Dermis blood vessel endothelial cell (primary cell): ENCODE measurements around the gene SMNDC1. TPM values are rescaled to one million over a fixed set of nuclear protein-coding genes. Genes with fewer than 3 reads are reported as not detected.
A peak's percentile ranks its signal among the peaks of the same experiment; 100 is the strongest.
"Not testable (repeated sequence)": the region's sequence is repeated elsewhere in the genome, so short reads cannot be mapped to it uniquely, and the experiment has no call there.

Experiments used
- DNase-seq: peaks from one replicate; pipeline ENCODE4 v3.0.0; 2010
- total RNA-seq: library from RNA; depleted of rRNA; stranded (reverse); fragments of >200 nt; gene quantifications from 2 replicates; pipeline ENCODE4 v1.2.3, GENCODE V29; 2014

SMNDC1 gene
- 11.9 and 14.4 TPM in 2 replicates for total RNA-seq

GRCh38 chr10:110304780-110305421, at the start of gene SMNDC1:
Gene SMNDC1, minus strand, starts transcription at chr10:110304920. Its CDS starts 1,333 bp downstream, at chr10:110303587.
- DNase-seq: peak; percentile 99

- DNase-seq: peak; percentile 93
Measured at GRCh38 chr10:110354322-110354766, 49.6 kb upstream of the SMNDC1 start.

GRCh38 chr10:110353244-110354119, 48.8 kb upstream of the SMNDC1 start:
- DNase-seq: peak; percentile 82

- no peak for DNase-seq
Measured at GRCh38 chr10:110352930-110353243, 48.2 kb upstream of the SMNDC1 start.

- no peak for DNase-seq
Measured at GRCh38 chr10:110350812-110351211, 46.1 kb upstream of the SMNDC1 start.

- DNase-seq: no peak
Measured at GRCh38 chr10:110349831-110350230, 45.1 kb upstream of the SMNDC1 start.

GRCh38 chr10:110349386-110349785, 44.7 kb upstream of the SMNDC1 start:
- no peak for DNase-seq

GRCh38 chr10:110348336-110348735, 43.6 kb upstream of the SMNDC1 start:
- no peak for DNase-seq

- DNase-seq: no peak
Measured at GRCh38 chr10:110346914-110347313, 42.2 kb upstream of the SMNDC1 start.

GRCh38 chr10:110345286-110345685, 40.6 kb upstream of the SMNDC1 start:
- DNase-seq: no peak

GRCh38 chr10:110344622-110345021, 39.9 kb upstream of the SMNDC1 start:
- DNase-seq: no peak

- no peak for DNase-seq
Measured at GRCh38 chr10:110343947-110344346, 39.2 kb upstream of the SMNDC1 start.

- DNase-seq: no peak
Measured at GRCh38 chr10:110340816-110341215, 36.1 kb upstream of the SMNDC1 start.

GRCh38 chr10:110340122-110340521, 35.4 kb upstream of the SMNDC1 start:
- no peak for DNase-seq

- peak; percentile 33 for DNase-seq
Measured at GRCh38 chr10:110337906-110338305, 33.2 kb upstream of the SMNDC1 start.

- DNase-seq: no peak
Measured at GRCh38 chr10:110337401-110337800, 32.7 kb upstream of the SMNDC1 start.

GRCh38 chr10:110336111-110336721, 31.5 kb upstream of the SMNDC1 start:
- DNase-seq: peak; percentile 86

- DNase-seq: no peak
Measured at GRCh38 chr10:110335314-110336064, 30.8 kb upstream of the SMNDC1 start.

- no peak for DNase-seq
Measured at GRCh38 chr10:110334061-110334656, 29.4 kb upstream of the SMNDC1 start.

GRCh38 chr10:110331226-110331795, 26.6 kb upstream of the SMNDC1 start:
- DNase-seq: not testable (repeated sequence)

GRCh38 chr10:110330675-110331074, 26.0 kb upstream of the SMNDC1 start:
- DNase-seq: no peak
